ENCODE data around the gene OSCAR. TPM values are rescaled to one million over a fixed set of nuclear protein-coding genes. Genes with fewer than 3 reads are reported as not detected.

Gene OSCAR
- total and polyA plus RNA-seq, 5 donors from 2014 or later, result 0.12 to 0.28 (median 0.13) TPM; not detected in 2

DNA sequence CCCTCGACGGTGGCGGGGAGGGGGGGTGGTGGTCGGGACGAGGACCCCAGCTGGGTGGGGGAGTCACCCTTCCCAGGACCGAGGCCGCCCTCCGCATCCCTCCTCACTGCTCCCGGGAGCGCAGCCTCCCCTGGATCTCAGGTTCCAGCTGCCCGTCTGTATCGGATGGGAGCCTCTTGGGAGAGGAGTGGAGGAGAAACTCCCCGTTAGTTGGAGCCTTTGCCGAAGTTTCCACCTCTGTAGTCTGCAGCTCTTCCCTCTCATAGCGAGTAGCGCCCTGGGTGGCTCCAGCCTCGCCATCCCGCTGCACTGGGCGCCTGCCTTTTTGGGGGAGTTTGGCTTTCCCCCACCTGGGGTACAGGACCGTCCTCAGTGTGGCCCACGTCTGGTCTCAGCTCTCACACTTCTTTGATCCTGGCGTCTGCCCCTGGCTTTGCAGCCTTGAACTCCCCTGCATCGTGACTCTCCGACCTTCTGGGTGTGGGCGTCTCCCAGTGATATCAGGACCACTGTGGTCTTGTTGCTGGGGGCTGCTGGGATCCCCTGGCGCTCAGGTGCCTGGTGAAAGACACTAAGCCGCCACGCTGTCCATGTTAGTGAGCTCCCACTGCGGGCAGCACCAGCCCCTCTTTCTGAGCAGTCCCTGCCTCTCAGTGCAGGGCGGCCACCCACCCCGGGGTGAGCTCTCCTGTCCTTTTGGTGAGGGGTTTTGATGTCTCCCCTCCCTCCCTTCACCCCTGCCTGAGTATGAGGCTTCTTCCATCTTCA, 38.1 kb upstream of the OSCAR start:
- H3K36me3 Mint-ChIP-seq, result peaks cover 10% of the 10 kb centered on the region
- H3K9me3 Mint-ChIP-seq, result no peaks in the 10 kb centered on the region
- Histone ChIP-seq H3K27ac (ENCODE audit: insufficient read depth, low read length, poor library complexity, severe bottlenecking) (peak overlapping the region; percentile 90), H3K27me3 (ENCODE audit: control insufficient read depth, insufficient read depth, low read length) (no peaks in the 10 kb centered on the region), H3K4me1 (ENCODE audit: control insufficient read depth, insufficient read depth, low read length, poor library complexity, severe bottlenecking) (peaks cover 44% of the 10 kb centered on the region), H3K4me3 (ENCODE audit: low read depth, low read length) (peak overlapping the region; percentile 51), H3K9me3 (ENCODE audit: control insufficient read depth in 2 of 2, low read length in 2 of 2) (no peaks in the 10 kb centered on the region), H3K36me3 (ENCODE audit: control insufficient read depth, insufficient read depth, low read length) (peaks cover 27% of the 10 kb centered on the region)
- H3K27me3 Mint-ChIP-seq, result no peaks in the 10 kb centered on the region
- peak overlapping the region; percentile 89 to 98 (median 92) for H3K4me3 Mint-ChIP-seq
- ATAC-seq (ENCODE audit: low read depth in 2 of 2) (no peak), DNase-seq (no peak)
- peak overlapping the region; percentile 69 to 96 (median 94) for H3K27ac Mint-ChIP-seq
- peaks cover 0 to 57% (median 28%) of the 10 kb centered on the region in 4 donors for H3K4me1 Mint-ChIP-seq

DNA sequence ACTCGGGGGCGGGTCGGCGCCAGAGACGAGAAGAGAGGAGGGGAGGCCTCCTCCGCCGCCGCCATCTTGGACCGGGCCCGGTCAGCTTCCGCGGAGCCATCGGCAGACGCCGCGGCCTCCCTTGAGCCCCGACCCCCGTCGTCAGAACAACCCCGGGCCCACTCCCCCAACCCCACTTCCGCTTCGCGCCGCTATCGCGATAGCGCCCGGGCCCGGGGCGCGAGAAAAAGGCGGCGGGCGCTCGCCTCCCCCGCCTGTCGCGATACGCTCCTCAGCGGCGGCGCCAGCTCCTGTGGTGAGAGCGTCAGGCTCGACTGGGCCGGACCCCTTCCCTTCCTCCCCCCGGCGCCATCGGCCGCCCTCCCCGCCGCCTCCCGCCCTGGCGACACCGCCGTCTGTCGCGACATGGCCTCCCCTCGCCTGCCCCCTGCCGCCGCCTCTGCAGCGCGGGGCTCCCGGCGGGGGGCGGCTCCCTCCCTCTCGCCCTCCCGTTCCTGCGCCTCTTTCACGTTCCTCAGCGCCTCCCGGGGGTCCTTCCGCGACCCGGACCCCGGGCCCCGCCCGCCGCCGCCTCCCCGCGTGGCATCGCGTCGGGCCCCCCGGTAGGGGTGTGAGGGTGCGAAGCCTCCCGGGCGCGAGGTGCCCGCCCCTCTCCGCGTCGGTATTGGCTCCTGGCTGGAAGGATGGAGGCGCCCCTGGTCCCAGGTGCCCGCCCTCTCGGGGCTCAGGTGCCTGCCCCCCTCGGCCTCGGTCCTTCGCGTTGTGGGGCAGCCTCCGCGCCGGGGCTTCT, 37.3 kb upstream of the OSCAR start, which contains the start of gene CNOT3:
TSS of gene CNOT3 (plus strand) at position 64 of the 790 bp plus-strand sequence. CDS start 5,217 bp downstream, outside the sequence.
- Mint-ChIP-seq H3K4me3 (peak within 1 kb of the TSS; percentile 89 to 98 (median 92)), H3K36me3 (peaks cover 4% of the 10 kb centered on the region), H3K27ac (peak within 1 kb of the TSS; percentile 83 to 96 (median 93)), H3K27me3 (no peaks in the 10 kb centered on the region), H3K4me1 (peaks cover 0 to 57% (median 27%) of the 10 kb centered on the region in 4 donors), H3K9me3 (no peaks in the 10 kb centered on the region)
- H3K4me3 ChIP-seq (ENCODE audit: low read depth, low read length), result peak within 1 kb of the TSS; percentile 88
- peak within 1 kb of the TSS; percentile 90 for H3K27ac ChIP-seq (ENCODE audit: insufficient read depth, low read length, poor library complexity, severe bottlenecking)
- ATAC-seq (ENCODE audit: low read depth in 2 of 2) (no peak), DNase-seq (peak in 2 of 3 donors; percentile 28 to 41)
- no peaks in the 10 kb centered on the region for H3K9me3 ChIP-seq (ENCODE audit: control insufficient read depth in 2 of 2, low read length in 2 of 2)
- H3K36me3 ChIP-seq (ENCODE audit: control insufficient read depth, insufficient read depth, low read length), result peaks cover 20% of the 10 kb centered on the region
- H3K27me3 ChIP-seq (ENCODE audit: control insufficient read depth, insufficient read depth, low read length), result no peaks in the 10 kb centered on the region
- H3K4me1 ChIP-seq (ENCODE audit: control insufficient read depth, insufficient read depth, low read length, poor library complexity, severe bottlenecking), result peaks cover 44% of the 10 kb centered on the region

DNA sequence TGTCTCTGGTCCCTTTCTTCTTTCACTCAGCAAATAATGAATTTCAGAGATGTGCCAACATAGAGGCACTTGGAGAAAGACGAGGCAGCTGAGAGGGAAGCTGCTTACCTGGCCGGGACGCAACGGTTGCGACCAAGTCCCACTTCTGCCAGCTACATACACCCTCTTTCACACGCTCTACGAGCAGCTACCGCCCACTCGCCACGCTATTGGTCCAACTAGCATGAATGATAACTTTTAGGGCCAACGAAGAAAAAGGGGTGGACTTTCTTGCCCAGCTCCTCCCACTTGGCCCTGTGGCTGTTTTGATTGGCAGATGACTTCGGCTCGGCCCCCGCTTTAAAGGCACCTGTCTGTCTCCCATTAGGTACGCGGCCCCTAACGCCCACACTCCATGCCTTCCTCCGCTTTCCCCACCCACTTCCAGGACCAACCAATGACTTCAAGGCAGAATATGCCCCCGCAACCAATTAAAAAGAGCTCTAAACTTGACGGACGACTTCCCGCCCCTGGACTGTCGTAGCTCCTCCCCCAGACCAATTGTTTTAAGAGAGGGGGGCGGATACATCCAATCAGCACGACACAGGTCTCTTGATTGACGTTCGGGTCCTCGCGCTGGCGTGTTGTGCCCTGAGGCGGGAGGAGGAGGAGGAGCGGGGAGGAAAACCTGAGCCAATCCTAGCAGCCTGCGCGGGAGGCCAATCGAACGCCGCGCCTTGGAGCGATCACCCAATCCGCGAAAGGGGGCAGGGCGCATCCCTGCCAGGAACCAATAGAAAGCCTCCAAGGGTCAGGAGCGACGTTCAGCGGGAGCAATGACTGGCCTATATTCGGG, 36.5 kb upstream of the OSCAR start:
- ATAC-seq (ENCODE audit: low read depth in 2 of 2), result peak; percentile 80 to 83

DNA sequence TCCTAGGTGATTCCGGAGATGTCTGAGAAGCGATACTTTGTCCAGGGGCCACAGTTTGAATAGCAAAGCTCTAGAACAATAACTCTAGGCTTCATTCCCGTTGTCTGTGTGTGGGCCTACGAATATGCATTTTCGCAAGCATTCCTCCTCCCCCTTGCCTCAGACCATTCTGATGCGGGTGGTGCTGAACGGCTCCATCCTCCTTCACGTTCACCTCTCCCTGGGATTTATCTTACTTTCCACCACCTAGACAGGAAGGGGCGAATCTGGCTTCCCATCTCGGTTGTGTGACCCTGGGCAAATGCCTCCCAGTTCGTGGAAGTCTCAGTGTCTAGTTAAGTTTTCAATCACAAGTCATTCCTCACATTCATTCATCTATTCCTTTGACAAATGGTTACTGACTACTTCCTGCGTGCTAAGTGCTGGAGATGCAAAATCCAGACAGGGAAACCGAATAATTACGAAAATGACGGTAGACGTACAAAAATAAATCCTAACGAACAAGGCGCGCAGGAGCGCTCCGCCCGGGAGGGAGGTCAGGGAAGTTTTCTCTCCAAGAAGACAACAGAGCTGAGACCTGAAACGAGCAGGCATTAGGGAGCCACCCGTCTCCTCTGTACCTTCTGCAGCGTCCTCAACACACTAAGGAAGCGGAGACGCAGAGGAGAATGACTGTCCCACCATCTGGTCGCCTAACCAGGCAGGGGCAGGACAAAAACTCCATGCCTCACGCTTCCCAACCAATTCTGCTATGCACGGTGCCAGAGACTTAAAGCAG, 35.7 kb upstream of the OSCAR start:
- peaks cover 11% of the 10 kb centered on the region for H3K36me3 ChIP-seq (ENCODE audit: control insufficient read depth, insufficient read depth, low read length)
- Mint-ChIP-seq H3K27me3 (no peaks in the 10 kb centered on the region), H3K9me3 (no peaks in the 10 kb centered on the region), H3K4me1 (peaks cover 0 to 49% (median 19%) of the 10 kb centered on the region in 4 donors), H3K36me3 (no peaks in the 10 kb centered on the region), H3K4me3 (peak overlapping the region; percentile 64 to 92 (median 84)), H3K27ac (peak overlapping the region; percentile 83 to 93 (median 92))
- H3K4me3 ChIP-seq (ENCODE audit: low read depth, low read length), result peak overlapping the region; percentile 88
- H3K27me3 ChIP-seq (ENCODE audit: control insufficient read depth, insufficient read depth, low read length), result no peaks in the 10 kb centered on the region
- peaks cover 41% of the 10 kb centered on the region for H3K4me1 ChIP-seq (ENCODE audit: control insufficient read depth, insufficient read depth, low read length, poor library complexity, severe bottlenecking)
- H3K9me3 ChIP-seq (ENCODE audit: control insufficient read depth in 2 of 2, low read length in 2 of 2), result no peaks in the 10 kb centered on the region
- no peak for DNase-seq
- H3K27ac ChIP-seq (ENCODE audit: insufficient read depth, low read length, poor library complexity, severe bottlenecking), result peak overlapping the region; percentile 69
- ATAC-seq (ENCODE audit: low read depth in 2 of 2), result no peak

More for the DNA sequence above, 36.5 kb upstream of the OSCAR start:
- Mint-ChIP-seq H3K27me3 (no peaks in the 10 kb centered on the region), H3K27ac (peak overlapping the region; percentile 83 to 93 (median 92)), H3K9me3 (no peaks in the 10 kb centered on the region), H3K4me3 (peak overlapping the region; percentile 64 to 92 (median 84)), H3K4me1 (peaks cover 0 to 57% (median 25%) of the 10 kb centered on the region in 4 donors), H3K36me3 (no peaks in the 10 kb centered on the region)
- Histone ChIP-seq H3K27ac (ENCODE audit: insufficient read depth, low read length, poor library complexity, severe bottlenecking) (peak overlapping the region; percentile 90), H3K9me3 (ENCODE audit: control insufficient read depth in 2 of 2, low read length in 2 of 2) (no peaks in the 10 kb centered on the region), H3K27me3 (ENCODE audit: control insufficient read depth, insufficient read depth, low read length) (no peaks in the 10 kb centered on the region), H3K36me3 (ENCODE audit: control insufficient read depth, insufficient read depth, low read length) (peaks cover 13% of the 10 kb centered on the region), H3K4me3 (ENCODE audit: low read depth, low read length) (peak overlapping the region; percentile 88), H3K4me1 (ENCODE audit: control insufficient read depth, insufficient read depth, low read length, poor library complexity, severe bottlenecking) (peaks cover 44% of the 10 kb centered on the region)
- DNase-seq, result peak; percentile 99 to 100 (median 100)

DNA sequence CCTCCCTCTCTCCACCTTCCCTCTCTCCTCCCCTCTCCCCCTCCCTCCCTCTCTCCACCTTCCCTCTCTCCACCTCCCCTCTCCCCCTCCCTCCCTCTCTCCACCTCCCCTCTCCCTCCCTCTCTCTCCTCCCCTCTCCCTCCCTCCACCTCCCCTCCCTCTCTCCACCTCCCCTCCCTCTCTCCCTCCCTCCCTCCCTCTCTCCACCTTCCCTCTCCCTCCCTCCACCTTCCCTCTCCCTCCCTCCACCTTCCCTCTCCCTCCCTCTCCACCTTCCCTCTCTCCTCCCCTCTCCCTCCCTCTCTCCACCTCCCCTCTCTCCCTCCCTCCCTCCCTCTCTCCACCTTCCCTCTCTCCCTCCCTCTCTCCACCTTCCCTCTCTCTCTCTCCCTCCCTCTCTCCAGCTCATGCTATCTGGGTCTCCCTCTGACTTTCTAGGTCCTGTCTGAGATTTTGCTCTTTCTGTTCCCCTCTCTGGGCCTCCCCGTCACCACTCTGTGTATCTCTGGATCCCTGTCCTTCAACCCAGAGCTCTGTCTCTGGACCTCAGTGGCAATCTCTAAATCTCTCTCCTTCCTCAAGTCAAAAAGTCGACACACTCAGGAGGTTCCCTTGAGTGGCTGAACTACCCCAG, 33.5 kb upstream of the OSCAR start:
- Mint-ChIP-seq H3K27ac (peak overlapping the region in 1 of 3 donors; percentile 74), H3K4me1 (peaks cover 0 to 27% (median 12%) of the 10 kb centered on the region in 4 donors), H3K36me3 (peaks cover 5% of the 10 kb centered on the region), H3K9me3 (no peaks in the 10 kb centered on the region), H3K27me3 (no peaks in the 10 kb centered on the region), H3K4me3 (no peak overlapping the region)
- no peak overlapping the region for H3K4me3 ChIP-seq (ENCODE audit: low read depth, low read length)
- ATAC-seq (ENCODE audit: low read depth in 2 of 2) (no peak), DNase-seq (no peak)
- H3K9me3 ChIP-seq (ENCODE audit: control insufficient read depth in 2 of 2, low read length in 2 of 2), result no peaks in the 10 kb centered on the region
- peaks cover 19% of the 10 kb centered on the region for H3K36me3 ChIP-seq (ENCODE audit: control insufficient read depth, insufficient read depth, low read length)
- no peaks in the 10 kb centered on the region for H3K27me3 ChIP-seq (ENCODE audit: control insufficient read depth, insufficient read depth, low read length)
- no peak overlapping the region for H3K27ac ChIP-seq (ENCODE audit: insufficient read depth, low read length, poor library complexity, severe bottlenecking)
- peaks cover 22% of the 10 kb centered on the region for H3K4me1 ChIP-seq (ENCODE audit: control insufficient read depth, insufficient read depth, low read length, poor library complexity, severe bottlenecking)

DNA sequence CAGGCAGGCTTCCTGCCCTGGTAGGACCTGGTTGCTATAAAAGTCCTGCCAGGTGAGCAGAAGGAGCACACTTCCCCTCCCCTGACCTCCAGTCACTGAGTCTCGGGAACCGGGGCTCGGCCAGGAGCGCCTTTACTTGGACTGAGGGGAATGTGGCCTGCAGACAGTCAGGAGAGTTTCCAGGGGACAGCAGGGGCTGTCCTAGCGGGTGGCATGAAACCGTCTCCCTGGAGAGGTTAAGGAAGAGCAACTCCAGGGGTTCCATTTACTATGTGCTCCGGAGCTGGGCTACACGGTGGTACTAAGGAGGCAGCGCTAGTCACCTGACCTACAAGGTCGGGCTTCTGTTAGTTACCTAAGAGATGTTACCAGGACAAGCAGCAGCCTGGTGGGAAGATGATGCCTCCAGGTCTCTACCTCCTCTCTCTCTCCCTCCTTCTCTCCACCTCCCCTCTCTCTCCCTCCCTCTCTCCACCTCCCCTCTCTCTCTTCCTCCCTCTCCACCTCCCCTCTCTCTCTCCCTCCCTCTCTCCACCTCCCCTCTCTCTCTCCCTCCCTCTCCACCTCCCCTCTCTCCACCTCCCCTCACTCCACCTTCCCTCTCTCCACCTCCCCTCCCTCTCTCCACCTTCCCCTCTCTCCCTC, 32.8 kb upstream of the OSCAR start:
- no peaks in the 10 kb centered on the region for H3K27me3 Mint-ChIP-seq
- H3K36me3 ChIP-seq (ENCODE audit: control insufficient read depth, insufficient read depth, low read length), result peaks cover 21% of the 10 kb centered on the region
- H3K27ac ChIP-seq (ENCODE audit: insufficient read depth, low read length, poor library complexity, severe bottlenecking), result no peak overlapping the region
- peaks cover 5% of the 10 kb centered on the region for H3K36me3 Mint-ChIP-seq
- peaks cover 15% of the 10 kb centered on the region for H3K4me1 ChIP-seq (ENCODE audit: control insufficient read depth, insufficient read depth, low read length, poor library complexity, severe bottlenecking)
- H3K4me1 Mint-ChIP-seq, result peaks cover 0 to 21% (median 10%) of the 10 kb centered on the region in 4 donors
- DNase-seq, result peak in 2 of 3 donors; percentile 29 to 51
- peak overlapping the region in 1 of 4 donors; percentile 90 for H3K4me3 Mint-ChIP-seq
- no peaks in the 10 kb centered on the region for H3K9me3 ChIP-seq (ENCODE audit: control insufficient read depth in 2 of 2, low read length in 2 of 2)
- H3K4me3 ChIP-seq (ENCODE audit: low read depth, low read length), result no peak overlapping the region
- no peak for ATAC-seq (ENCODE audit: low read depth in 2 of 2)
- H3K27ac Mint-ChIP-seq, result no peak overlapping the region
- no peaks in the 10 kb centered on the region for H3K9me3 Mint-ChIP-seq
- no peaks in the 10 kb centered on the region for H3K27me3 ChIP-seq (ENCODE audit: control insufficient read depth, insufficient read depth, low read length)

Measured in CD4-positive, CD25-positive, alpha-beta regulatory T cell (primary cell).